Measurements from ENCODE around the gene STARD4.

The STARD4 gene

DNA sequence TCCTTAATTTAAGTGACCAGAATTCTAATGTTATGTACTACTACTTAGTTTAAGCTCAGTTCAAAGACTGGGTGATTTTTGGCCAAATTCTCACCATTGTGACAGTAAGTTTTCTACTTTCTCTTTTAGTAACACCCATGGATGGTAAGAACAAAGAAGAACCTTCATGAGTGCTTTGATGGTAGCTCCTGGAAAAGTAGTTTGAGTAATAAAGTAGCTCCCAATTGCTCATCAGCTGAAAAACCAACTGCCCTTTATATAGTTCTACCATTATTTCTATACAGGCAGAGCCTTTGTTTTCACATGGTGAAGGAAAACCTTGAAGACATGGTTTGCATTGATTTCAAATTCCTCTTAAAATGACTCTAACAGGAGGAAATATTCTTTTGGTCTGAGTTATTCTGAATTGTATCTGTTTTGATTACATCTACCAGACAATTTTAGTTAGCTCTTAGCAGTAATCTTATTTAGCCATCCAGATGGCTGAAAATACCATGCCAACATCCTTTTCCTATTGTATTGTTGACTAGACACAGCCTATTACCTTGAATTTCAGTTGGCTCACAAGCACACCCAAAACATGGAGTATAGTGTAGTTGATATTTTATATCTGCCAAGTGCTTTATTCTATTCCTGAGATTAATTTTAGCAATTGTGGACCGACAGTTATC is 23.7 kb upstream of the STARD4 start:
- H3K4me1 Mint-ChIP-seq: no peaks in the 10 kb centered on the region
- no peaks in the 10 kb centered on the region for H3K27me3 Mint-ChIP-seq (ENCODE audit: low read depth, poor library complexity)

GRCh38 chr5:111532886-111533582 is 20.7 kb upstream of the STARD4 start:
- Mint-ChIP-seq H3K27ac (no peak overlapping the region), H3K27me3 (ENCODE audit: low read depth, poor library complexity) (no peaks in the 10 kb centered on the region), H3K9me3 (peaks cover 9% of the 10 kb centered on the region), H3K36me3 (ENCODE audit: low read depth) (no peaks in the 10 kb centered on the region), H3K4me3 (no peak overlapping the region), H3K4me1 (peaks cover 6% of the 10 kb centered on the region)
- no peak for TF ChIP-seq CTCF (IDR thresholded peaks at IDR 0.05)
- DNase-seq: no peak

More for the DNA sequence above, 23.7 kb upstream of the STARD4 start:
- H3K9me3 Mint-ChIP-seq: peaks cover 9% of the 10 kb centered on the region
- no peaks in the 10 kb centered on the region for H3K36me3 Mint-ChIP-seq (ENCODE audit: low read depth)
- no peak for TF ChIP-seq CTCF (IDR thresholded peaks at IDR 0.05)
- H3K4me3 Mint-ChIP-seq: no peak overlapping the region
- no peak overlapping the region for H3K27ac Mint-ChIP-seq
- no peak for DNase-seq

GRCh38 chr5:111530298-111530740 is 18.0 kb upstream of the STARD4 start:
- Mint-ChIP-seq H3K27ac (no peak overlapping the region), H3K4me3 (no peak overlapping the region), H3K36me3 (ENCODE audit: low read depth) (no peaks in the 10 kb centered on the region), H3K4me1 (peaks cover 6% of the 10 kb centered on the region), H3K9me3 (peaks cover 9% of the 10 kb centered on the region), H3K27me3 (ENCODE audit: low read depth, poor library complexity) (peaks cover 3% of the 10 kb centered on the region)
- no peak for TF ChIP-seq CTCF (IDR thresholded peaks at IDR 0.05)
- DNase-seq: no peak

DNA sequence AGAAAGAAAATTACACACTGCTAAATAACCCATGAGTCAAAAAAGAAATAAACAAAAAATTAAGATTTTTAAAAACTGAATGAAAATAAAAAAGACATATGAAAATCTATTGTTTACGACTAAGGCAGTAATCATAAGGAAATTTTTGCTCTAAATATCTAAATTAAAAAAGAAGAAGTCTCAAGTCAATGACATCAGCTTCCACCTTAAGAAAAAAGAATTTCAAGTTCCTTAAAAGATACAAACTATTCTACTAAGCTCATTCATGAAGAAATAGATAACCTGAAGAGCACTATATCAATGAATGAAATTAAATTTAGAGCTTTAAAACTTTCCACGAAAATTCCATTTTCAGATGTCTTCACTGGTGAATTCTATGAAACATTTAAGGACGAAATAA is 15.7 kb upstream of the STARD4 start:
- no peak for TF ChIP-seq CTCF (IDR thresholded peaks at IDR 0.05)
- no peak for DNase-seq
- peaks cover 6% of the 10 kb centered on the region for H3K4me1 Mint-ChIP-seq
- no peaks in the 10 kb centered on the region for H3K36me3 Mint-ChIP-seq (ENCODE audit: low read depth)
- peaks cover 3% of the 10 kb centered on the region for H3K27me3 Mint-ChIP-seq (ENCODE audit: low read depth, poor library complexity)
- no peak overlapping the region for H3K27ac Mint-ChIP-seq
- no peaks in the 10 kb centered on the region for H3K9me3 Mint-ChIP-seq
- H3K4me3 Mint-ChIP-seq: no peak overlapping the region

- Mint-ChIP-seq H3K36me3 (ENCODE audit: low read depth) (no peaks in the 10 kb centered on the region), H3K9me3 (no peaks in the 10 kb centered on the region), H3K27me3 (ENCODE audit: low read depth, poor library complexity) (peaks cover 3% of the 10 kb centered on the region), H3K4me3 (no peak overlapping the region), H3K4me1 (peaks cover under 1% of the 10 kb centered on the region), H3K27ac (no peak overlapping the region)
- no peak for TF ChIP-seq CTCF (IDR thresholded peaks at IDR 0.05)
- DNase-seq: no peak
Observed at GRCh38 chr5:111520908-111521307, 8.6 kb upstream of the STARD4 start.

GRCh38 chr5:111518777-111519176 is 6.4 kb upstream of the STARD4 start:
- no peak for DNase-seq
- Mint-ChIP-seq H3K9me3 (no peaks in the 10 kb centered on the region), H3K4me3 (no peak overlapping the region)

More at GRCh38 chr5:111518777-111519176, 6.4 kb upstream of the STARD4 start:
- Mint-ChIP-seq H3K4me1 (peaks cover 19% of the 10 kb centered on the region), H3K27ac (no peak overlapping the region), H3K36me3 (ENCODE audit: low read depth) (no peaks in the 10 kb centered on the region), H3K27me3 (ENCODE audit: low read depth, poor library complexity) (peaks cover 3% of the 10 kb centered on the region)
- no peak for TF ChIP-seq CTCF (IDR thresholded peaks at IDR 0.05)
